ENCODE data around the gene RGP1. TPM values are rescaled to one million over a fixed set of nuclear protein-coding genes. Genes with fewer than 3 reads are reported as not detected.

The RGP1 gene
- total RNA-seq, 1 donor from 2014 or later, result 27.2 TPM

- no peak for TF ChIP-seq EZH2 (IDR thresholded peaks at IDR 0.05; ENCODE audit: insufficient read depth, low read length)
- TF ChIP-seq CTCF (IDR thresholded peaks at IDR 0.05; ENCODE audit: insufficient read depth, low read depth, low read length), result no peak
- Histone ChIP-seq H4K20me1 (ENCODE audit: insufficient read depth, low read length) (peaks cover 52% of the 10 kb centered on the region), H3K4me3 (ENCODE audit: insufficient read depth, low read depth, low read length) (peak overlapping the region; percentile 92), H3K4me1 (ENCODE audit: insufficient read depth, low read length) (peaks cover 26% of the 10 kb centered on the region), H3K79me2 (ENCODE audit: insufficient read depth, low read length) (peaks cover 71% of the 10 kb centered on the region), H3K4me2 (ENCODE audit: low read length) (peak overlapping the region; percentile 95), H3K9me3 (ENCODE audit: insufficient read depth, low read depth, low read length) (no peaks in the 10 kb centered on the region), H2AFZ (ENCODE audit: low read depth, low read length) (peak overlapping the region; percentile 91), H3K9ac (ENCODE audit: low read length) (peak overlapping the region; percentile 93), H3K27me3 (ENCODE audit: insufficient read depth, low read length) (no peaks in the 10 kb centered on the region), H3K27ac (ENCODE audit: low read depth, low read length) (peak overlapping the region; percentile 63), H3K36me3 (ENCODE audit: insufficient read depth, low read length) (peaks cover 29% of the 10 kb centered on the region)
- peak overlapping the region; percentile 83 for H3K4me3 Mint-ChIP-seq (ENCODE audit: unreplicated experiment)
- peaks cover 24% of the 10 kb centered on the region for H3K36me3 Mint-ChIP-seq (ENCODE audit: low read depth, unreplicated experiment)
- H3K27ac Mint-ChIP-seq (ENCODE audit: unreplicated experiment), result peak overlapping the region; percentile 79
- FAIRE-seq (no peak), DNase-seq (ENCODE audit: low read depth) (no peak)
- peaks cover 22% of the 10 kb centered on the region for H3K4me1 Mint-ChIP-seq (ENCODE audit: low read depth, unreplicated experiment)
- H3K9me3 Mint-ChIP-seq (ENCODE audit: unreplicated experiment), result no peaks in the 10 kb centered on the region
- H3K27me3 Mint-ChIP-seq (ENCODE audit: low read depth, unreplicated experiment), result no peaks in the 10 kb centered on the region
Observed at GRCh38 chr9:35748242-35748857, 737 bp upstream of the RGP1 start.

GRCh38 chr9:35749515-35750255 lies 598 bp downstream of the RGP1 start:
- Histone ChIP-seq H3K4me2 (ENCODE audit: low read length) (peak overlapping the region; percentile 95), H3K9me3 (ENCODE audit: insufficient read depth, low read depth, low read length) (no peaks in the 10 kb centered on the region), H3K27ac (ENCODE audit: low read depth, low read length) (peak overlapping the region; percentile 63), H4K20me1 (ENCODE audit: insufficient read depth, low read length) (peaks cover 46% of the 10 kb centered on the region), H3K4me3 (ENCODE audit: insufficient read depth, low read depth, low read length) (peak overlapping the region; percentile 92), H2AFZ (ENCODE audit: low read depth, low read length) (peak overlapping the region; percentile 91), H3K79me2 (ENCODE audit: insufficient read depth, low read length) (peaks cover 58% of the 10 kb centered on the region), H3K36me3 (ENCODE audit: insufficient read depth, low read length) (peaks cover 21% of the 10 kb centered on the region), H3K4me1 (ENCODE audit: insufficient read depth, low read length) (peaks cover 29% of the 10 kb centered on the region), H3K27me3 (ENCODE audit: insufficient read depth, low read length) (no peaks in the 10 kb centered on the region), H3K9ac (ENCODE audit: low read length) (peak overlapping the region; percentile 93)
- no peak for FAIRE-seq
- Mint-ChIP-seq H3K4me3 (ENCODE audit: unreplicated experiment) (peak overlapping the region; percentile 95), H3K9me3 (ENCODE audit: unreplicated experiment) (no peaks in the 10 kb centered on the region), H3K27ac (ENCODE audit: unreplicated experiment) (peak overlapping the region; percentile 1), H3K36me3 (ENCODE audit: low read depth, unreplicated experiment) (peaks cover 25% of the 10 kb centered on the region), H3K27me3 (ENCODE audit: low read depth, unreplicated experiment) (no peaks in the 10 kb centered on the region), H3K4me1 (ENCODE audit: low read depth, unreplicated experiment) (peaks cover 22% of the 10 kb centered on the region)
- DNase-seq (ENCODE audit: low read depth), result no peak
- TF ChIP-seq EZH2 (IDR thresholded peaks at IDR 0.05; ENCODE audit: insufficient read depth, low read length) (no peak), CTCF (IDR thresholded peaks at IDR 0.05; ENCODE audit: insufficient read depth, low read depth, low read length) (no peak)

GRCh38 chr9:35750256-35750531 lies 1.1 kb downstream of the RGP1 start:
- peaks cover 55% of the 10 kb centered on the region for H3K79me2 ChIP-seq (ENCODE audit: insufficient read depth, low read length)
- no peaks in the 10 kb centered on the region for H3K27me3 Mint-ChIP-seq (ENCODE audit: low read depth, unreplicated experiment)
- peak overlapping the region; percentile 93 for H3K9ac ChIP-seq (ENCODE audit: low read length)
- no peak for TF ChIP-seq CTCF (IDR thresholded peaks at IDR 0.05; ENCODE audit: insufficient read depth, low read depth, low read length)
- TF ChIP-seq EZH2 (IDR thresholded peaks at IDR 0.05; ENCODE audit: insufficient read depth, low read length), result no peak
- peak overlapping the region; percentile 1 for H3K27ac Mint-ChIP-seq (ENCODE audit: unreplicated experiment)
- DNase-seq (ENCODE audit: low read depth) (no peak), FAIRE-seq (no peak)
- no peak overlapping the region for H2AFZ ChIP-seq (ENCODE audit: low read depth, low read length)
- H3K4me2 ChIP-seq (ENCODE audit: low read length), result peak overlapping the region; percentile 95
- peaks cover 19% of the 10 kb centered on the region for H3K36me3 ChIP-seq (ENCODE audit: insufficient read depth, low read length)
- H3K4me3 Mint-ChIP-seq (ENCODE audit: unreplicated experiment), result peak overlapping the region; percentile 95
- peaks cover 20% of the 10 kb centered on the region for H3K4me1 Mint-ChIP-seq (ENCODE audit: low read depth, unreplicated experiment)
- peaks cover 23% of the 10 kb centered on the region for H3K36me3 Mint-ChIP-seq (ENCODE audit: low read depth, unreplicated experiment)
- H4K20me1 ChIP-seq (ENCODE audit: insufficient read depth, low read length), result peaks cover 45% of the 10 kb centered on the region
- no peaks in the 10 kb centered on the region for H3K9me3 Mint-ChIP-seq (ENCODE audit: unreplicated experiment)
- no peak overlapping the region for H3K27ac ChIP-seq (ENCODE audit: low read depth, low read length)
- no peaks in the 10 kb centered on the region for H3K27me3 ChIP-seq (ENCODE audit: insufficient read depth, low read length)
- H3K4me3 ChIP-seq (ENCODE audit: insufficient read depth, low read depth, low read length), result peak overlapping the region; percentile 92
- H3K9me3 ChIP-seq (ENCODE audit: insufficient read depth, low read depth, low read length), result no peaks in the 10 kb centered on the region
- H3K4me1 ChIP-seq (ENCODE audit: insufficient read depth, low read length), result peaks cover 29% of the 10 kb centered on the region

Measured in astrocyte (in vitro differentiated cells and primary cell).